ENCODE data around the gene SNAPIN. TPM values are rescaled to one million over a fixed set of nuclear protein-coding genes. Genes with fewer than 3 reads are reported as not detected.

The SNAPIN gene, protein sequence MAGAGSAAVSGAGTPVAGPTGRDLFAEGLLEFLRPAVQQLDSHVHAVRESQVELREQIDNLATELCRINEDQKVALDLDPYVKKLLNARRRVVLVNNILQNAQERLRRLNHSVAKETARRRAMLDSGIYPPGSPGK
- total RNA-seq, result 36.3 TPM

DNA sequence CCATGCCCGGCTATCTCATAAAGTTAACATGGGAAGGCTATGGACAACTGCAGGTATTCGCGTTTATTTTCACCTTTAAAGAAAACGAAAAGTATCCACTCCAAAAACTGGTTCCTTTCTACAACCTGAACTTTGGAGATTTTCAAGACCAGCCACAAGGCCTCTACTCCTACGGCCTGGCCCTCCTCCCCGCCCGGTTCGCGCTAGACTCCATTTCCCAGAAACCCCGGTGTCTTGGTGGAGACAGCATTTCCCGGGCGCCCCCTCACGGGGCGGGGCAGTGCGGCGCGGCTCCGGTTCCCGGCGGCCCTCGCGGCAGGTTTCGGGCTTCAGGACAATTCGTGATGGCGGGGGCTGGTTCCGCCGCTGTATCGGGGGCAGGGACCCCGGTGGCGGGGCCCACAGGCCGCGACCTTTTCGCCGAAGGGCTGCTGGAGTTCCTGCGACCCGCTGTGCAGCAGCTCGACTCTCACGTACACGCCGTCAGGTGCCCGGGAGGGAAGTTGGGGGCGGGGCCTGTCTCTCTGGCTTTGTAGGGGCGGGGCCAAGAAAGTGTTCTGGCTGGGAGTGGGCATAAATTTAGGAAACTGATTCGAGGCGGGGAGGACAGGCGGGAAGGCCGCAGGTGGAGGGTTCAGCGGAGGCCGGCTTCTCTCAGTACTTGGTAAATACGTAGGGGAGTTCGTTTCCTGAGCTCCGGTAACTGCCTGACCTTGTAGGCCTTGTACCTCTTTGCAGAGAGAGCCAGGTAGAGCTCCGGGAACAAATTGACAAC lies at the start of gene SNAPIN:
TSS of gene SNAPIN (plus strand) at position 304 of the 775 bp plus-strand sequence. CDS start at position 345, 41 bp downstream.
- DNase-seq, result peak; percentile 88

DNA sequence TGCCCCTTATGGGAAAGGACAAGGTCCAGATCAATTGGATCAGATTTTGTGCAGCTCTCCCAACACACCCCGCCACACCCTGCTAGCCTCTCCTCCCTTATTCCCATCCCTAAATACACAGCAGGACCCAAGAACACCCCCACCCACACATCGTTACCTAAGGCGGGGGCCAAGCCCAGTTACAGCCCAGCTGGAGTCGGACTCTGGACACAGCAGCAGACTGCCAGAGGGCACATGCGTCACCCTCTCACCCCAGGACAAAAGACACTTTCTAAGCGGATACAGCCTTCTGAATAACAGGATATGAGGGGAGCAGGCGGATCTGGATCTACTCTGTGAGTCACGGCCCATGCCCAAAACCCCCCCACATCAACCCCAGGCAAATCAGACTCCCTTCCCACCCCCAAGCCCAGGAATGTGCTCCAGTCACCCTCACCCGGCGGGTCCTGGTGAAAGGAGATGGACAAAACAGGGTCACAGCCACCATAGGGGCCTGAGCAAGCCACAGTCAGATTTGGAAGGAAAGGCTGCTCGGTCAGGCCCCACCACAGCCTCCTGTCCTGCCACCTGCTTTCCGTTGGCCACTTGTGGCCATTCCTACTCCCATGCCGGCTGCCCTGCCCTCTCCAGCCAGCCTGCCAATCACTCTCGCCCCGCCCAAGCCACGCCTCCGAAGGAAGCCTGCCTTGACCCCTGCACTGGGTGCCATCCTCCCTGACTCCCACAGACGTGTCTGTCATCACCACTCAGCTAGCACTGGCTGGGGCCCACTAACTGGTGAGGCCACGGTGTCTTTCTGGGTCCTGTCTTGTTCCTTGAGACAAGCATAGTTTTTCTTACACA lies 49.5 kb upstream of the SNAPIN start:
- DNase-seq, result peak; percentile 69

DNA sequence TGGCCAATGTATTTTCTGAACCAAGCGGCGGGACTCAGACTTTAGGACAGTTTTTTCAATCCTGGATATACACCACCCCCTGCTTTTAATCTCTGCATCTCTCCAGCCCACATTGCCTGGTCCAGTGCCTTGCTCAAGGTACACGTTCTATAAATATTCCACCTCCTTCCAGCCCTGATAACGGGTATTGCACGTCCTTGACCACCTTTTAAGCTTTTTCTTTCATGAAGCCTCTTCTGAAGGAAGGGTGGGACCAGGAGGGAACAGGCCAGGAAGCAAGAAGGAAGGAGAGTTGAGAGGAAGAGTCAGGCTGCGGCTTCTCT lies 49.0 kb upstream of the SNAPIN start:
- no peak for DNase-seq

DNA sequence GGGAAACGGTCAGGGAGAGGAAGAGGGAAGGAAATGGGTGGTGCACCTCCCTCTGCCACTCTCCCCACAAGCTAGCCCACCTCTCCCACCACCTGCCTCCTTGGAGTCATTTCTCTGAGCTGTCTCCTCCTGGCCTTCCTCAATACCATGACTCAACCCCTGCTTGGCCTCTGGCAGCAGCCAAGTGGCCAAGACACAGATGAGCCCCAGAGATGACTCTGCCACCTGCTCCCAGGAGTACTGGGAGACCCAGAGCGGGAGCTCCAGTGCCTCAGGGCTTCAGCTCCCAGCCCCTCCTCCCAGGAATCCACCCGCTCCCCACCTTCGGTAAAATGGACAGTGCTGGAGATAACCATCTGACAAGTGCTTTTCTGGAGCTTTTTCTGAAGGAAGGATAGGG lies 48.2 kb upstream of the SNAPIN start:
- no peak for DNase-seq

DNA sequence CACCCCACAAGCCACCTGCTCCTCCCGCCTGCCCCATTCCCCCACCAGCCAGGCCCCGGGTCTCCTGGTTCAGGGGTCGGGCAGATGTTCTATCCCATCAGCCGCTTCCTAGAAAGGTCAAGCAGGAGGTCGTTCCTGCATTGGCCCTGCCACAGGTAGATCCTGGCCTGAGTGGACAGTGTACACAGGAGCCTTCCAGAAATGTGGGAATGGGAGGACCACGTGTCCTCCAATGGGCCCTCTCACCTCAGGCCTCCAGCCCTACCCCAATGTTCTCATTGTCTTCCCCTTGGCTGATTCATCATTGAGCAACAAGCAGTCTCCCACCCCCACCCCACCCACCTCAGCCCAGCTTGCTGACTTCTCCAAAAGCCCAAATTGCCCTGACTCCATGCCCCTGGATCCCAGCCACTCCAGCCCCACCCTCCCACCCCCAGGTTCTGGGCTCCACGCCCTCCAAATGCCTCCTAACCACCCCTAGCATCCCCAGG lies 47.6 kb upstream of the SNAPIN start:
- no peak for DNase-seq

DNA sequence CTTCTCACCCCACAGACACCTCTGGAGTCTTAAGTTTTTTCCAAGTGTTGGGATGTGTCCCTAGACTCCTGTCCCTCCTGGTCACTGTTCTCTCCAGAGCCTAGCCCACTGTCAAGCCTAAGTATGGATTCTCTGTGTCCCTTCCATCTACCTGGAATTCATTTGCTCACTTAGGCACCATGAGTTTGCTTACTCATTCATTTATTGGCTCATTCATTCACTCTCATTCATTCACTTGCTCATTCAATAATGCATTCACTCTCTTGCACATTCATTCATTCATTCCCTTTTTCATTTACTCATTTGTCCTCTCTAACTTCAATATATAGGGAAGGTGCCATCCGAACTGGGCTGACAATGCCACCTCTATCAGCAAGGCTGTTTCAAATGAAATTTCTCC lies 47.1 kb upstream of the SNAPIN start:
- no peak for DNase-seq

DNA sequence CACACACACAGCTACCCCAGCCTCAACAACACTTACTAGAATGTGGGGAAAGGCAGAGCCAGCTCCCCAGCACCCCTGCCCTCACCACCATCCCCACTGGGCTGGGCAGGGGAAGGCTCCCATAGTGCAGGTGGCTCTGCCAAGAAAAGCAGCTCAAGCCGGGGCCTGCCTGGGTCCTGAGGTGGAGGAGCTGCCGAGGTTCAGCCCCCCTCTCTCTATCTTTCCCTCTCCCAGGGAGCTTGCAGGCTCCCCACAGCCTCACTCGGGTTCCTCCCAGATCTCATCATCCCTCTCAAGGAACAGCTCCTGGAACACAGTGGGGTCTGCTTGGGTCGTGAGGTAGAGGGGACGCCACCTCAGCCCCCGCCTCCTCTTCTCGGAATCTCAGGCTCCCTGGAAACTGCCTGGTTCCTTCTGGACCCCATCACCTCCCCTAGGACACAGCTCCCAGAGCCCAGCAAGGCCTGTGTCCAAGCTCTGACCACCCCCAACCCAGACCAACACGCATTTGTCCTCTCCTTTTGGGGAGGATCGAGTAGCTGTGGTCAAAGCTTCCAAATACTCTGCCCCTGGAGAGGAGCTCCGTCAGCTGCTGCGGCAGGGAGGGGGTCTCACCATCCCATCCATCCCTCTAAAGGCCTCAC lies 46.3 kb upstream of the SNAPIN start:
- DNase-seq, result no peak

DNA sequence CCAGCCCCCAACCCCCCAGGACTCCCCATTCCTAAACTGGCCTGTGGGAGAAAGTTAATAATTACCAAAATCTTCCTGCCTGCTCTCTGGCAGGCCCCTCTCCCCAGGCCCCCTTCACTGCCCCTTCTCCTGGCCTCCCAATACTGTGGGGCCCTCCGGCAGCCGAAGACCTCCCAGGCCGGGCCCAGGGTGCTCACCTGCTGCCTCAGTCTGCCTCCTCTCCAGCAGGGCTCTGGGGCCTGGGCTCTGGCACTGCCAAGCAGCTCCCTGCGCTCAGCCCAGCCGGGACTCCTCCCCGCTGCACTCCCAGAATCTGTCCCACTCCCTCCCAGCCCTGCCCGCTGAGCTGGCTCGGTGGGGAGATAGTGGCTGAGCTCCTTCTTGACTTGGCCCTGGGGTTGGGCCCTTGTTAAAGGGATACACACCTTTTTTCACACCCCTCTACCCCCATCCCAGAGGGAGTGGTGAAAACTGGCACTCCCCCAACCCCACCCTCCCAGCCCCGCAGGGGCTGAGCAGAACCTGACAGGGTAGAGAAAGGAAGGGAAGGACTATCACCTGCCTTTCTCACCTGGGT lies 45.7 kb upstream of the SNAPIN start, which contains the start of gene S100A16:
TSS of gene S100A16 (minus strand) at position 383 of the 577 bp plus-strand sequence. CDS start 4,986 bp downstream, outside the sequence.
- no peak for DNase-seq

DNA sequence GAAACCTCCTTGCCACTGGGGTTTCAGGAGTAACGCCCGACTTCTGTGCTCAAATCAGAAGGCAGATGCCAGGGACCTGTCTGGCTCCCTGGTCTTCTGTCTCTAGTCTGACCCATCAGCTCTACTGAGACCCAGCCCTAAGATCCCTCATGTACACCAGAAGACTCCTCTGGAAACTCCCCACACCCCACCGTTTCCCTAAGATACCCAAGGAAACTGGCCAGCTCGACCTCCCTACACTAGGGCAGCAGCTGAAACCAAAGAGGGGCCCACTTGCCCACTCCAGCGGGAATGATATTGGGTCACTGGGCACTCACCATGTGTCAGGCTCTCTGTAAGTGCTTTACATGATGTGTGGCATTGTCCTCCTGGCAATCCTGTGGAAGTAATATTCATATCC lies 45.1 kb upstream of the SNAPIN start:
- no peak for DNase-seq

DNA sequence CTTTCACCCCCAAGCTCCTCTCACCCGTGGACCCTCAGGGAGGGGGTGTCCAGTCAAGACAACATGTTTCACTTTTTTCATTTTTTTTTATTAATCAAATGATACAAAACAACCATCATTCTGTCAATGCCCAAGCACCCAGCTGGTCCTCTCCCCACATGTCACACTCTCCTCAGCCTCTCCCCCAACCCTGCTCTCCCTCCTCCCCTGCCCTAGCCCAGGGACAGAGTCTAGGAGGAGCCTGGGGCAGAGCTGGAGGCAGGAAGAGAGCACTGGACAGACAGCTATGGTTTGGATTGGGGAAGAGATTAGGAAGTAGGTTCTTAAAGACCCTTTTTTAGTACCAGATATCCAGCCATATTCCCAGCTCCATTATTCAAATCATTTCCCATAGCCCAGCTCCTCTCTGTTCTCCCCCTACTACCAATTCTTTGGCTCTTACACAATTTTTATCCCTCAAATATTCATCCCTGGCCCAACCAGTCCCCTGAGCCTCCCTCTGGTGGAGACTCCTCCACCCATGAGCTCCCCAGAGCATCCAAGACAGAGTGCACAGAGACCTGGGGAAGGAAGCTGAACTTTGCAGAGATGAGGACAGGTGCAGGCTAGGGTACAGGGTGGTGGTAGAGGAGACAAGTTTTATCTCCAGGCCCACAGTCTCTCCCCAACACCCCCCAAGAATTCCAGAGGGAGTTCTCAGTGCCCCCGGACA lies 44.2 kb upstream of the SNAPIN start:
- no peak for DNase-seq

DNA sequence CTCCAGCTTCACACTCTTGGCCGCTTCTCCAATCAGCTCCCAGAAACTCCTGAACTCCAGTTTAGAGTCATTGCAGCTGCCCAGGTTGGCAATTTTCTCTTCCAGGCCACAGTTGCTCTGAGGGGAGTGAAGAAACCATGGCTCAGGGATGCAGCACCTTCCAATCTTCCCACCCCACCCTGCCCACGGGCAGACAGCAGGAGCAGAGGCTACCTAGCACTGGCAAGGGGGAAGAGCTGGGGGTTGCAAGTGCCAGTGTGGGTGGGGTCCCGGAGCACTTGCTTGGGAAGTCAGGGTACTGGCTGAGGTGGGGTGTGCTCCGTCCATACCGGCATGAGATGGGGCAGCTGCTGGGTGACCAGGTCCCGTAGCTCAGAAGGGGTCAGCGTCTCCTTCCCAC lies 43.6 kb upstream of the SNAPIN start:
- no peak for DNase-seq

DNA sequence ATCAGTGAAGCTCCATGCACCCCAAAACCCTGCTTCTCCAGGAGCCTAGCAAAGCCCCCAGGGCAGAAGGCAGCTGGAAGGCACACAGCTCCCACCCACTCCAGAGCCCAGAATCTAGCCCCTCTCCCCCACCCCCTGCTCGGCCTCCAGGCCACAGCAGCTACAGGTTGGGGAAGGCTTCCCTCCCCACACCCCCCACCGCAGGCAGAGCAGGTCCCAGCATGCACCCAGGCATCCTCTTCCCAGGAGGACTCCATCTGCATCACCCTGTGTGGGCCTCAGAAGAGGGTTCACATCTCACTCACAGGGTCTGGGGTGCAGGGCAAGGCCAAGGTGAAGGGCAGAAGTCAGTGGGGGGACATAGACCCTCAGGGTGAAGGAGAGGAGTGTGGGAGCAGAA lies 43.1 kb upstream of the SNAPIN start:
- no peak for DNase-seq

DNA sequence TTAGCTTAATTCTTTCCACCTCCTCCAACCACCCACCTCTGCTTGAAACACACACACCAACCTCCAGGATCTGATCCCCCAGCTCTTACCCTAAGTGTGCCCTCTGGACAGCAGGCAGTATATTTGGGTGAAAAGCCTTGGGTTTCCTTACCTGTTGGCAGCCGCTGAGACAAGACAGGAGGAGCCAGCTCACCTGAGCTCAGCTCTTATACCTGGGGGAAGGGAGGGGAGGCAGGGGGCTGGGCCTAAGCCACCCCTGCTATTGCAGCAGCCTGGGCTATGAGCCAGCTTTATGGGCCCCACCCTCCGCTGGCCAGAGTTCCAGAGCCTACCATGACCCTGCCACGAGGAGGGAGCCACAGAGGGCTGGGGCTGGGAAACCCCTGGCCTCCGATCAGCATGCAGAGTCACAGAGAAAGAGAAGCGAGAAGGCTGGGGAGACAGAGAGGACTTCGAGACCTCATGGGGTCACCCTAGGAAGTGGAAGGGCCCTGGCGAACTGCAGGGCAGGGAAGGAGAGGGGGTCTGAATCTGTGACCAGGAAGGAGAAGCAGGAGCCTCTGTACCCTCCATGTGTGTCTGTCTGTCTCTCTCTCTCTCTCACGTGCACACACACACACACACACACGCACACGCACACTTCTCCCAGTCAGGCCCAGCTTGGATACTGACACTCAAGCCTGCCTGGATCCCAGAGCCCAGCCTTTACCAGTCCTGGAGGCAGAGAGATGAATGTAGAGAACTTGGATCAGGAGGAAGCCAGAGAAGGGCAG lies 42.2 kb upstream of the SNAPIN start, which contains the start of gene S100A14:
TSS of gene S100A14 (minus strand) at position 182 of the 773 bp plus-strand sequence. CDS start 467 bp downstream, outside the sequence.
- no peak for DNase-seq

DNA sequence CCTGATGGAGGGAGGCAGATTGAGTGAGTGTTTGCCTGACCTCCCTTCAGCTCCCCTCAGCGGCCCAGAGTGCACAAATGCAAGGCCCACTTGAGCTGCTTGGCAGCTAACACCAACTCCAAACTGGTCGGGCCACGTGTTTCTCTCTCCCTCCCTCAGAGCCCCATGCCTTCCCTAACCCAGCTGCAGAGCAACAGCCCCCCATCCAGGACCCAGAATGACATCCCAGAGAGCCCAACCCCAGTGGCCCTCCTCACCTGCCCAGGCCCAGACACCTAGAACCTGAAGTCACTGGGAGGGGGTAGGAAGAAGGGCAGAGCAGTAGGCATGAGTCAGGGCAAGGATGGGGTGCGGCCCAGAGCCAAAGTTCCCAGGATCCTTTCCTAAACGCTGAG lies 41.6 kb upstream of the SNAPIN start:
- no peak for DNase-seq

DNA sequence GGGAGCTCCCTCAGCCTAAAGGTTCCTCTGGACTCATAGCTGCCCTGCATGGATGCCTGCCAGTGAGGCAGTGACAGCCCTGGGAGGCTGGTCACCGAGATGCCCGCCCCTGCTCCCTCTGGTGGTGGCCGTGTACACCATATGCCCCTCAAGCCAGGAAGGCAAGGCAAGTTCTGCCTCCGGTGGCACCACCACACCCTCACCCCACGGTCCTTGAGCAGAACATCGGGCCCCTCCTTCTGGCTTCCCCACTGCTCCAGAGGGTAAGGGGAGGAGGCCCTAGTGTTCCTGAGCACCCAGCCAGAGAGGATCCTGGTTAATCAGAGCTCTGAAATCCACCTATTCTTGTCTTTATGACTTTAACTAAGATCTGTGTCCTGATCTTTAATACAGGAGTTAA lies 40.8 kb upstream of the SNAPIN start:
- DNase-seq, result no peak

DNA sequence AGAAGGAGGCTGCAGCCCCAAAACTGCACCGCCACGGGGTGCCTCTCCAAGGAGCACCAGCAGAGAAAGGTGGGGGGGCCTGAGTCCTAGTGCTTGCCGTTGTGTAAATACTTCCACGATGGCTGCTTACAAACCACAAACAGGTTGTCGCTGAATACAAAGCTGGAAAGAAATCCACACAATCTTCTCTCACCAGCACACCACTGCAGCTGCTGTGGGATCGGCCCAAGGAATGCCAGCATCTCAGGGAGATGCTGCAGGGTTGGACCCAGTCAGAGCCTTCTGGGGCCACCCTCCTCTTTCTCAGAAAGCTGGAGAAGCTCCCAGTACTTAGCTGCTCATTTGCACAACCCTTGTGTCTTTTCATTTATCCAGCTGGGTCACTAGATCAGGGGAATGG lies 39.3 kb upstream of the SNAPIN start:
- no peak for DNase-seq

DNA sequence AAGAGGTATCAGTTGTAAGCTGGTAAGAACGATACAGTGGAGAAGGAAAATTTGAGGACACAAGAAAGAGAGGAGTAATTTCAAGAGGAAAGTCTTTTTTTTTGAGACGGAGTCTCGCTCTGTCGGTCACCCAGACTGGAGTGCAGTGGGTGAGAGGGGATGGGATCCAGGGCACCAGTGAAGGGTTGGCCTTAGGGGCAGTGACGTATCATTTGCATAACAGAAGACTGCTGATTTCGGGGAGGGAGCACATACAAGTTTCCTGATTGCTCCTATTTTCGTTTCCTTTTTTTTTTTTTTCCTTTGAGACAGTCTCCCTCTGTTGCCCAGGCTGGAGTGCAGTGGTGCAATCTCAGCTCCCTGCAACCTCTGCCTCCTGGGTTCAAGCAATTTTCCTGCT lies 35.4 kb upstream of the SNAPIN start:
- DNase-seq, result no peak

DNA sequence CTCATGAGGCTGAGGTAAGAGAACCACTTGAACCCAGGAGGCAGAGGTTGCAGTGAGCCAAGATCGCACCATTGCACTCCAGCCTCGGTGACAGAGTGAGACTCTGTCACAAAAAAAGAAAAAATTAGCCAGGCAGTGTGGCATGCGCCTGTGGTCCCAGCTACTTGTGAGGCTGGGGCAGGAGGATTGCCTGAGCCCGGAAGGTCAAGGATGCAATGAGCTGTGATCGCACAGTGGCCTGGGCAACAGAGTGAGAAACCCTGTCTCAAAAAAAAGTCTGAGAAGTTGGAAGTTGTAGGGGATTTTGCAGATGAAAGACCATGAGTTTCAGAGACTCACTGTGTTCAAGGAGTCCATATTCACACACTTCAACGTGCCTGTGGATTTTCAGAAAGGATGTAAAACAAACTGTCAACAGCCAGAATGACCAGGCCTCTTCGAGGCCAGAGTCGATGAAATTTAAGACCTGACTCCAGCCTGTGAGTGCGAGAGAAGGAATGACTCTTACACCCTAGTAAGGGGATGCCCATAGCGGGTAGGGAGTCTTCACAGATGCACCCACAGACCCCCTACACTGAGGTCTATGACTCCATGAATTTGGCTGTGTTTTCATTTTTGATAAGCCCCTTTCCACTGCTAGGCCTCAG lies 33.4 kb upstream of the SNAPIN start:
- no peak for DNase-seq

DNA sequence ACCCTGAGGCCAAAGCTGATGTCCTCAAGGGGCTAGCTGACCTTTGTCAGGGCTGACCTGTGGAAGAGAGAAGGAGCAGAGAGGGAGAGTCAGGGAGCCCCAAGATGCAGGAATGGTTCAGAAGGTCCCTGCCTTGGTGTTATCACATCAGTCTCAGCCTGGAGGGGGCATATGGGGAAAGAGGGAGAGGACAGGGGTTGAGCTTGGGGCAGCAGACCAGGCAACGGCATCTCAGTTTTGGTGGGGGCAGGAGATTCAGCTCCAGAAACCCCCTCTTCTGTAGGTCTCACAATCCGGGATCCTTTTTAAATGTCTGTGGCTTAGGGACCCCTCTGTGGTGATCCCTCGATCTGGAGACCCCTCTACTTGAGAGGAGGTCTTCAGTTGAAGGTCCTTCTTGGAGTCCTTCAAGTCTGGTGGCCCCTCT lies 32.0 kb upstream of the SNAPIN start:
- no peak for DNase-seq

Data from occipital lobe (tissue), 2 donors.